Activated CD8-positive, alpha-beta memory T cell treated with anti-CD3 and anti-CD28 coated beads, Interleukin-2, amount 10 ng/mL, durations not matched to agents 7 days and 5 days (primary cell): ENCODE results near the gene FBXW8. TPM values are rescaled to one million over a fixed set of nuclear protein-coding genes. Genes with fewer than 3 reads are reported as not detected.

Experiments used
- ATAC-seq: fragments of 150-1000 bp; cut with Tn5 transposase; one replicate; pipeline ENCODE4 v1.10.0; 2021; ENCODE audit warnings: moderate library complexity
- CTCF ChIA-PET: fragments of 350-600 bp; sonication (Branson Sonifier 250); formaldehyde crosslinking; loops from one replicate; lab custom pipeline; 2021; ENCODE audit warnings: antibody characterized with exemption; lab: Charles Lee
- DNase-seq: peaks from one replicate; pipeline ENCODE4 v3.0.0-alpha.2; 2020
- H3K27ac Mint-ChIP-seq: one replicate; pipeline ENCODE4 v1.8.0; 2021; ENCODE audit warnings: mild to moderate bottlenecking, mixed read lengths
- H3K27me3 Mint-ChIP-seq: one replicate; pipeline ENCODE4 v1.8.0; 2021; ENCODE audit warnings: mixed read lengths
- H3K36me3 Mint-ChIP-seq: one replicate; pipeline ENCODE4 v1.8.0; 2021; ENCODE audit warnings: mild to moderate bottlenecking, mixed read lengths
- H3K4me1 Mint-ChIP-seq: one replicate; pipeline ENCODE4 v1.8.0; 2021; ENCODE audit warnings: mixed read lengths
- H3K4me3 Mint-ChIP-seq: one replicate; pipeline ENCODE4 v1.8.0; 2021; ENCODE audit warnings: mild to moderate bottlenecking, moderate library complexity, mixed read lengths
- H3K9me3 Mint-ChIP-seq: one replicate; pipeline ENCODE4 v1.8.0; 2022; ENCODE audit warnings: low read depth, mixed read lengths
- total RNA-seq, 2 experiments: library from RNA; stranded (reverse); gene quantifications; one replicate each; pipeline ENCODE4 v1.2.3, GENCODE V29; 2021

FBXW8 gene
- total RNA-seq, 2 experiments from 2014 or later = 11.5 to 12.8 TPM

GRCh38 chr12:117007577-117007976, 96.8 kb downstream of the FBXW8 start:
- Mint-ChIP-seq H3K4me3 (no peak overlapping the region), H3K9me3 (no peaks in the 10 kb centered on the region), H3K27me3 (no peaks in the 10 kb centered on the region), H3K4me1 (peaks cover 5% of the 10 kb centered on the region), H3K36me3 (peaks cover 16% of the 10 kb centered on the region), H3K27ac (no peak overlapping the region)
- CTCF ChIA-PET = no interaction called here
- DNase-seq (no peak), ATAC-seq (no peak)

GRCh38 chr12:117009759-117010158, 99.0 kb downstream of the FBXW8 start:
- ATAC-seq (no peak), DNase-seq (no peak)
- CTCF ChIA-PET = interaction anchor here (0.7 kb wide), 1 partner anchor 111 kb away, joined by 3 read pairs; no protein-coding TSS in a partner anchor
- Mint-ChIP-seq H3K27ac (no peak overlapping the region), H3K4me1 (peaks cover 5% of the 10 kb centered on the region), H3K36me3 (peaks cover 34% of the 10 kb centered on the region), H3K9me3 (no peaks in the 10 kb centered on the region), H3K27me3 (no peaks in the 10 kb centered on the region), H3K4me3 (no peak overlapping the region)

- Mint-ChIP-seq H3K27ac (no peak overlapping the region), H3K9me3 (no peaks in the 10 kb centered on the region), H3K27me3 (no peaks in the 10 kb centered on the region), H3K4me1 (peaks cover 1% of the 10 kb centered on the region), H3K4me3 (no peak overlapping the region), H3K36me3 (peaks cover 44% of the 10 kb centered on the region)
- DNase-seq (no peak), ATAC-seq (no peak)
- CTCF ChIA-PET = interaction anchor here (0.9 to 1.0 kb wide), 2 partner anchors 15 to 109 kb away, joined by 3 read pairs; no protein-coding TSS in a partner anchor
Observed at GRCh38 chr12:117010693-117011451, 100.1 kb downstream of the FBXW8 start.

- ATAC-seq (no peak), DNase-seq (no peak)
- H3K27ac Mint-ChIP-seq = no peak overlapping the region
- CTCF ChIA-PET = interaction anchor here (1.4 kb wide), 1 partner anchor 14 kb away, joined by 4 read pairs; no protein-coding TSS in a partner anchor
- no peaks in the 10 kb centered on the region for H3K4me1 Mint-ChIP-seq
- H3K9me3 Mint-ChIP-seq = no peaks in the 10 kb centered on the region
- peaks cover 51% of the 10 kb centered on the region for H3K36me3 Mint-ChIP-seq
- no peak overlapping the region for H3K4me3 Mint-ChIP-seq
- no peaks in the 10 kb centered on the region for H3K27me3 Mint-ChIP-seq
Observed at GRCh38 chr12:117011988-117012805, 101.4 kb downstream of the FBXW8 start.

- H3K27ac Mint-ChIP-seq = no peak overlapping the region
- ATAC-seq (no peak), DNase-seq (no peak)
- no peaks in the 10 kb centered on the region for H3K9me3 Mint-ChIP-seq
- H3K4me1 Mint-ChIP-seq = no peaks in the 10 kb centered on the region
- H3K4me3 Mint-ChIP-seq = no peak overlapping the region
- CTCF ChIA-PET = interaction anchor here (0.9 to 1.2 kb wide), 2 partner anchors 35 to 105 kb away, joined by 3 read pairs; no protein-coding TSS in a partner anchor
- H3K36me3 Mint-ChIP-seq = peaks cover 51% of the 10 kb centered on the region
- H3K27me3 Mint-ChIP-seq = no peaks in the 10 kb centered on the region
Observed at GRCh38 chr12:117013726-117014125, 103.0 kb downstream of the FBXW8 start.

- ATAC-seq = no peak
- CTCF ChIA-PET = interaction anchor here (0.9 to 1.5 kb wide), 3 partner anchors 11 to 105 kb away, joined by 3 read pairs; no protein-coding TSS in a partner anchor
- H3K4me1 Mint-ChIP-seq = no peaks in the 10 kb centered on the region
- DNase-seq = no peak
- no peak overlapping the region for H3K27ac Mint-ChIP-seq
- no peak overlapping the region for H3K4me3 Mint-ChIP-seq
- H3K27me3 Mint-ChIP-seq = no peaks in the 10 kb centered on the region
- H3K36me3 Mint-ChIP-seq = peaks cover 50% of the 10 kb centered on the region
- no peaks in the 10 kb centered on the region for H3K9me3 Mint-ChIP-seq
Observed at GRCh38 chr12:117014342-117014887, 103.7 kb downstream of the FBXW8 start.

GRCh38 chr12:117015811-117016210, 105.1 kb downstream of the FBXW8 start:
- H3K27me3 Mint-ChIP-seq = no peaks in the 10 kb centered on the region
- H3K4me3 Mint-ChIP-seq = no peak overlapping the region
- no peaks in the 10 kb centered on the region for H3K9me3 Mint-ChIP-seq
- peaks cover 46% of the 10 kb centered on the region for H3K36me3 Mint-ChIP-seq
- CTCF ChIA-PET = interaction anchor here (1.1 to 1.5 kb wide), 2 partner anchors 10 to 312 kb away, joined by 3 read pairs; no protein-coding TSS in a partner anchor
- ATAC-seq = no peak
- no peak for DNase-seq
- no peaks in the 10 kb centered on the region for H3K4me1 Mint-ChIP-seq
- no peak overlapping the region for H3K27ac Mint-ChIP-seq

- ATAC-seq (no peak), DNase-seq (no peak)
- Mint-ChIP-seq H3K27me3 (no peaks in the 10 kb centered on the region), H3K9me3 (no peaks in the 10 kb centered on the region), H3K36me3 (peaks cover 36% of the 10 kb centered on the region), H3K4me1 (no peaks in the 10 kb centered on the region), H3K4me3 (no peak overlapping the region), H3K27ac (no peak overlapping the region)
- CTCF ChIA-PET = interaction anchor here (1.2 kb wide), 1 partner anchor 102 kb away, joined by 3 read pairs; no protein-coding TSS in a partner anchor
Observed at GRCh38 chr12:117017807-117018206, 107.1 kb downstream of the FBXW8 start.

GRCh38 chr12:117018276-117018675, 107.5 kb downstream of the FBXW8 start:
- ATAC-seq (no peak), DNase-seq (no peak)
- H3K4me1 Mint-ChIP-seq = no peaks in the 10 kb centered on the region
- no peak overlapping the region for H3K4me3 Mint-ChIP-seq
- CTCF ChIA-PET = interaction anchor here (1.2 kb wide), 1 partner anchor 101 kb away, joined by 3 read pairs; no protein-coding TSS in a partner anchor
- peaks cover 33% of the 10 kb centered on the region for H3K36me3 Mint-ChIP-seq
- no peaks in the 10 kb centered on the region for H3K9me3 Mint-ChIP-seq
- no peak overlapping the region for H3K27ac Mint-ChIP-seq
- no peaks in the 10 kb centered on the region for H3K27me3 Mint-ChIP-seq

- H3K9me3 Mint-ChIP-seq = no peaks in the 10 kb centered on the region
- no peak overlapping the region for H3K27ac Mint-ChIP-seq
- CTCF ChIA-PET = no interaction called here
- peaks cover 31% of the 10 kb centered on the region for H3K36me3 Mint-ChIP-seq
- no peak for DNase-seq
- H3K4me1 Mint-ChIP-seq = no peaks in the 10 kb centered on the region
- no peaks in the 10 kb centered on the region for H3K27me3 Mint-ChIP-seq
- H3K4me3 Mint-ChIP-seq = no peak overlapping the region
- ATAC-seq = no peak
Observed at GRCh38 chr12:117018685-117019084, 107.9 kb downstream of the FBXW8 start.

GRCh38 chr12:117019866-117020265, 109.1 kb downstream of the FBXW8 start:
- CTCF ChIA-PET = interaction anchor here (1.3 kb wide), 1 partner anchor 100 kb away, joined by 4 read pairs; no protein-coding TSS in a partner anchor
- peaks cover 21% of the 10 kb centered on the region for H3K36me3 Mint-ChIP-seq
- no peak overlapping the region for H3K4me3 Mint-ChIP-seq
- H3K27me3 Mint-ChIP-seq = no peaks in the 10 kb centered on the region
- ATAC-seq (no peak), DNase-seq (no peak)
- H3K9me3 Mint-ChIP-seq = no peaks in the 10 kb centered on the region
- H3K4me1 Mint-ChIP-seq = no peaks in the 10 kb centered on the region
- no peak overlapping the region for H3K27ac Mint-ChIP-seq

GRCh38 chr12:117020536-117021220, 109.9 kb downstream of the FBXW8 start:
- DNase-seq (no peak), ATAC-seq (no peak)
- Mint-ChIP-seq H3K27me3 (no peaks in the 10 kb centered on the region), H3K4me3 (no peak overlapping the region), H3K9me3 (no peaks in the 10 kb centered on the region), H3K4me1 (peaks cover 3% of the 10 kb centered on the region), H3K27ac (no peak overlapping the region), H3K36me3 (peaks cover 13% of the 10 kb centered on the region)
- CTCF ChIA-PET = interaction anchor here (1.3 to 8.3 kb wide), 2 partner anchors 99 to 100 kb away, joined by 4 to 125 read pairs; no protein-coding TSS in a partner anchor
